ENCODE data around the gene CES2.
"Not testable (repeated sequence)": the region's sequence is repeated elsewhere in the genome, so short reads cannot be mapped to it uniquely, and the experiment has no call there.

CES2 gene

GRCh38 chr16:66919569-66920298, 15.6 kb upstream of the CES2 start:
- DNase-seq, result no peak

GRCh38 chr16:66920299-66920590, 15.1 kb upstream of the CES2 start:
- no peak for DNase-seq

- no peak for DNase-seq
Measured at GRCh38 chr16:66920924-66921680, 14.2 kb upstream of the CES2 start.

- no peak for DNase-seq
Measured at GRCh38 chr16:66921729-66922450, 13.4 kb upstream of the CES2 start.

- no peak for DNase-seq
Measured at GRCh38 chr16:66923247-66923731, 12.0 kb upstream of the CES2 start.

GRCh38 chr16:66923866-66924265, 11.4 kb upstream of the CES2 start:
- no peak for DNase-seq

GRCh38 chr16:66924527-66925321, 10.6 kb upstream of the CES2 start:
- peak; percentile 22 for DNase-seq

GRCh38 chr16:66925322-66925840, 9.9 kb upstream of the CES2 start, which contains the start of gene RRAD:
TSS of gene RRAD (minus strand) at chr16:66925535. CDS start at chr16:66925179, 356 bp downstream.
- DNase-seq, result no peak

GRCh38 chr16:66926171-66926947, 9.0 kb upstream of the CES2 start:
- no peak for DNase-seq

- DNase-seq, result no peak
Measured at GRCh38 chr16:66926961-66927436, 8.3 kb upstream of the CES2 start.

GRCh38 chr16:66927918-66928649, 7.2 kb upstream of the CES2 start:
- DNase-seq, result no peak

GRCh38 chr16:66928702-66929388, 6.5 kb upstream of the CES2 start:
- peak; percentile 53 for DNase-seq

GRCh38 chr16:66930189-66930588, 5.1 kb upstream of the CES2 start:
- no peak for DNase-seq

GRCh38 chr16:66931665-66932064, 3.7 kb upstream of the CES2 start:
- DNase-seq, result no peak

GRCh38 chr16:66932076-66932475, 3.2 kb upstream of the CES2 start:
- DNase-seq, result no peak

GRCh38 chr16:66933776-66934137, 1.6 kb upstream of the CES2 start:
- peak; percentile 71 for DNase-seq

- DNase-seq, result peak; percentile 87
Measured at GRCh38 chr16:66934138-66934838, 1.0 kb upstream of the CES2 start, which contains the start of gene CIAO2B. TSS of gene CIAO2B (minus strand) at chr16:66934402. CDS start at chr16:66934364, 38 bp downstream.

- DNase-seq, result not testable (repeated sequence)
Measured at GRCh38 chr16:66934839-66935313, 440 bp upstream of the CES2 start.

GRCh38 chr16:66936462-66936861, 1.1 kb downstream of the CES2 start:
- no peak for DNase-seq

All from stimulated activated CD4-positive, alpha-beta T cell treated with anti-CD3 and anti-CD28 coated beads, Interleukin-1b, Interleukin-23, amount 100 ng/mL, for 48 hours (primary cell).